ENCODE data around the gene AXIN1. TPM values are rescaled to one million over a fixed set of nuclear protein-coding genes. Genes with fewer than 3 reads are reported as not detected.

AXIN1 gene
- total RNA-seq, 1 experiment from 2014 or later = 42.0 TPM

DNA sequence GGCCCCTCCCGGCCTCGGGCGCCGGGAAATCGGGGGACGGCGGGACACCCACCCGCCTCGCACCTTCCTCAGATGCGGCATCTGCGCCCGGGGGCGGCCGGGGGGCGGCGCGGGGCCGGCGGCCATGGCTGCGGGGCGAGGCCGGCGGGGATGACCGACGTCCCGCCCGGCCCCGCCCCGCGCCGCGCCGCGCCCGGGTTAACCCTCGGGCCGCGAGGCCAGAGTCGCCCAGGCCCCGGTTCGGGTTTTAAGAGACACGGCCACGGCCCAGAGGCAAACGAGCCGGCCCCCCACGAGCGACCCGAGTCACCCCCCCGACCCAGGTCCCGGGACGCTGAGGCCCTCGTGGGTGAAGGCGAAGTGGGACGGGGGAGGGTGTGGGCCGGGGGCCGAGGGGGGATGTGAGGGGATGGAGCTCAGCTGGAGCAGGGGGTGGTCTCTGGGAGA, 76.7 kb downstream of the AXIN1 start, which contains the start of gene RGS11:
Gene RGS11 (minus strand): TSS at position 159 of the 447 bp plus-strand sequence. CDS start 33 bp downstream, at position 126.
- Histone ChIP-seq H3K4me1 (replicated peaks; ENCODE audit: insufficient read depth) (no peaks in the 10 kb centered on the region), H3K27ac (no peak within 1 kb of the TSS), H3K36me3 (ENCODE audit: low read depth) (no peaks in the 10 kb centered on the region), H3K9me3 (ENCODE audit: insufficient read depth, low read depth) (no peaks in the 10 kb centered on the region), H3K4me2 (no peak within 1 kb of the TSS), H3F3A (ENCODE audit: insufficient read depth, low read depth) (peaks cover 17% of the 10 kb centered on the region; the same call in 1 of the 2 replicates), H3K4me3 (no peak within 1 kb of the TSS), H3K9me2 (ENCODE audit: insufficient read depth) (no peaks in the 10 kb centered on the region), H4K20me1 (ENCODE audit: insufficient read depth) (no peaks in the 10 kb centered on the region), H2AFZ (no peak within 1 kb of the TSS), H3K27me3 (ENCODE audit: insufficient read depth, low read depth) (peaks cover 14% of the 10 kb centered on the region), H3K79me2 (ENCODE audit: low read depth) (no peaks in the 10 kb centered on the region)
- ChIA-PET POLR2A (ENCODE audit: unreplicated experiment) (no interaction called here), CTCF (no interaction called here)
- intact Hi-C loops (cut with micrococcal nuclease; ENCODE audit: unreplicated experiment) = no loop called here
- TF ChIP-seq EZH2 (IDR thresholded peaks at IDR 0.05; ENCODE audit: low read depth) (no peak), CTCF (conservative IDR thresholded peaks at IDR 0.05) (no peak)
- no TSS peak for BruUV-seq (replicated peaks)
- DNase-seq = no peak

DNA sequence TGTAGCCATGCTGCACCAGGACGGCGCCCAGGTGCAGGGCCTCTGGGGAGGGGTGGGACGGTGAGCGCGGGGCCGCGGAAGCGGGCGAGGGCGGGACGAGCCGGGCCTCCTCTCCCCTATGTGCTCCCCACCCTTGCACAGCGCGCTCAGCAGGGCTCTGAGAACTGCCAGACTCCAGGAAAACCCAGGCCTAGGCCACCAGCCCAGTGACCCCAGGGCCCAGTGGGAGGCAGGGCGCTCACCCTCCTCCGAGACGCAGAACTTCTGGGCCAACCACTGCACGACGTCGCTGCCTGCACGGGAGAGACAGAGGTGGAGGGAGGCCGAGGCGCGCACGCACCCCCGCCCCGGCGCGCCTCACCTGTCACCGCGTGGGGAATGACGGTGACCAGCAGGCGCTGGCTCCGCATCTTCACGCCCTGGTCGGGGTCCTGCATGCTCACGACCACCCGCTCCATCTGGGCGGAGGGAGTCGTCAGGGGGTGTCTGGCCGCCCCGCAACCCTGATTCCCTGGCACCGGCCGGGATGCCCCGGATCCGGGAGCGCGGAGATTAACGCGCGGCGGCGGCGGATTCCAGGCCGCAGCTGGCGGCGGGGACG, 77.4 kb downstream of the AXIN1 start:
- Histone ChIP-seq H3K9me3 (ENCODE audit: insufficient read depth, low read depth) (no peaks in the 10 kb centered on the region), H3K9me2 (ENCODE audit: insufficient read depth) (no peaks in the 10 kb centered on the region), H3K27me3 (ENCODE audit: insufficient read depth, low read depth) (peaks cover 14% of the 10 kb centered on the region), H3K4me2 (no peak overlapping the region), H2AFZ (no peak overlapping the region), H3K4me1 (replicated peaks; ENCODE audit: insufficient read depth) (no peaks in the 10 kb centered on the region), H4K20me1 (ENCODE audit: insufficient read depth) (no peaks in the 10 kb centered on the region), H3K4me3 (no peak overlapping the region), H3K79me2 (ENCODE audit: low read depth) (no peaks in the 10 kb centered on the region), H3K36me3 (ENCODE audit: low read depth) (no peaks in the 10 kb centered on the region), H3K27ac (no peak overlapping the region), H3F3A (ENCODE audit: insufficient read depth, low read depth) (peaks cover 17% of the 10 kb centered on the region; the same call in 1 of the 2 replicates)
- no peak for TF ChIP-seq EZH2 (IDR thresholded peaks at IDR 0.05; ENCODE audit: low read depth)
- no peak for TF ChIP-seq CTCF (conservative IDR thresholded peaks at IDR 0.05)
- ChIA-PET POLR2A (ENCODE audit: unreplicated experiment) (no interaction called here), CTCF (no interaction called here)
- intact Hi-C loops (cut with micrococcal nuclease; ENCODE audit: unreplicated experiment) = no loop called here
- no TSS peak for BruUV-seq (replicated peaks)
- no peak for DNase-seq

DNA sequence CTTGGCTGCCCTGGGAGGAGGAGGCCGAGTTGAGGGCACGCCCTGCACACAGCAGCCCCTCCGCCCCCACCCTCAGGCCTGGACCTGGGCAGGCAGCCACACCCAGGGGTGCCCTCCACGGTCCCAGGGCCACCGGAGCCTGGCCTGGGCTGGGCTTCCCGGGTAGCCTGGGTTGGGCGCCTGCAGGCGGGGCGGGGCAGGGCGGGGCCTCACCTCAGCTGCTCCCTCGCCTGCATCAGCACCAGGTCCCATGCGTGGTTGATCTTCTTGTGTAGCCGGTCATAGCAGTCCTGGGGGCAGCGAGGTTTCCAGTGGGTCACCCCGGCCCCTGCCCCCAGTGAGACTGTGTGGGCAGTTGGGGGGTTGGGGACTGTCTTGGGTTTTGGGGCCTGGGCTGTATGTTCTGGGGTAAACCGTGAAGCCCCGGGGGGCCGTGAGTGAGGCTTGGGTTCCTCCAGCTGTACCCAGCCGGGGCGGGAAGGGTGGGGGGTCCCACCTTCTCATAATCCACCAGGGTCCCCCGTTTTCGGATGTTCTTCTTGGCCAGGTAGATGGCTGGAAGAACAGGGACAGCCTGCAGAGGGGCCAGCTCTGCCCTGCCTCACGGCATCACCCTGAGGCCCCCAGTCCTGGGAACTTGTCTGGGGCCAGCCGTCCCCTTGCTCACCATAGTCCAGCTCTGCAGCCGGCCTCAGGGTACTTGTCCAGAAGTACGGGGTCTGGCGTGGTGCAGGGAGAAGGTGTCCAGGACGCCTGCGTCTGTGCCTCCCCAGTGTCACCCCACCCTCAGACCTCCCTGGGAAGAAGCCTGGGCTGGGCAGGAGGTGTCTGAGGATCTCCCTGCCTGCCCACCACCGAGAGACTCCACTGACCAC, 78.7 kb downstream of the AXIN1 start:
- TF ChIP-seq CTCF (conservative IDR thresholded peaks at IDR 0.05) = no peak
- no peak for TF ChIP-seq EZH2 (IDR thresholded peaks at IDR 0.05; ENCODE audit: low read depth)
- Histone ChIP-seq H3K4me1 (replicated peaks; ENCODE audit: insufficient read depth) (no peaks in the 10 kb centered on the region), H3K79me2 (ENCODE audit: low read depth) (no peaks in the 10 kb centered on the region), H3K4me2 (no peak overlapping the region), H4K20me1 (ENCODE audit: insufficient read depth) (no peaks in the 10 kb centered on the region), H3F3A (ENCODE audit: insufficient read depth, low read depth) (peaks cover 14% of the 10 kb centered on the region; the same call in 1 of the 2 replicates), H3K27me3 (ENCODE audit: insufficient read depth, low read depth) (peaks cover 14% of the 10 kb centered on the region), H2AFZ (no peak overlapping the region), H3K9me2 (ENCODE audit: insufficient read depth) (no peaks in the 10 kb centered on the region), H3K4me3 (no peak overlapping the region), H3K9me3 (ENCODE audit: insufficient read depth, low read depth) (no peaks in the 10 kb centered on the region), H3K36me3 (ENCODE audit: low read depth) (no peaks in the 10 kb centered on the region), H3K27ac (no peak overlapping the region)
- no TSS peak for BruUV-seq (replicated peaks)
- CTCF ChIA-PET = no interaction called here
- peak in 1 of 2 experiments; percentile 50 for DNase-seq
- intact Hi-C loops (cut with micrococcal nuclease; ENCODE audit: unreplicated experiment) = no loop called here
- POLR2A ChIA-PET (ENCODE audit: unreplicated experiment) = interaction anchor here (0.5 kb wide), 1 partner anchor 79 kb away, joined by 7 read pairs; the partner anchor contains the start of gene AXIN1

Data from PC-9 (cell line).